GM21360 (cell line): ENCODE measurements around the gene SNN.

ENCODE experiments used
- ATAC-seq: cut with Tn5 transposase; IDR thresholded peaks from one replicate; pipeline ENCODE4 v1.9.1; 2021; ENCODE audit warnings: mild to moderate bottlenecking, moderate library complexity; ENCODE audit not compliant: unreplicated experiment

SNN gene

GRCh38 chr16:11727796-11728543 is 59.7 kb downstream of the SNN start:
- no peak for ATAC-seq
